K562 (cell line): Measurements from ENCODE around the gene HOXB5. TPM values are rescaled to one million over a fixed set of nuclear protein-coding genes. Genes with fewer than 3 reads are reported as not detected.

Experiments
- ATAC-seq: fragments of 200-7000 bp; cut with Tn5 transposase; 3 replicates; pipeline ENCODE4 v1.9.1; 2020; ENCODE audit warnings: moderate library complexity
- BruUV-seq: library from RNA; stranded (reverse); fragments of 400-500 nt; replicated peaks from 2 replicates; lab custom pipeline; 2021; lab: Mats Ljungman, UMichigan
- CTCF ChIA-PET: fragments of 300-600 bp; formaldehyde crosslinking; extraction: SDS; loops from one replicate; lab custom pipeline; 2021; ENCODE audit warnings: low intra/inter-chr PET ratio; lab: Yijun Ruan, JAX
- POLR2A ChIA-PET: fragments of 300-600, 350-650 bp; sonication (Branson Sonifier 250); formaldehyde crosslinking; extraction: SDS; loops from one replicate; lab custom pipeline; 2021; ENCODE audit warnings: antibody characterized with exemption, inconsistent platforms; lab: Yijun Ruan, JAX
- DNase-seq, 4 experiments: peaks; one replicate each; pipeline versions ENCODE4 v3.0.0 to v3.0.0-alpha.2; 2011 to 2018; ENCODE audit warnings: low spot score in 3 of 4, mixed read lengths in 3 of 4; ENCODE audit errors: extremely low read depth in 1 of 4
- FAIRE-seq: peaks from 2 replicates; lab custom pipeline; 2011; peaks lifted over from hg19 to GRCh38; lab: Jason Lieb, UNC
- H2AFZ ChIP-seq: 2 replicates; pipeline ENCODE4 v1.6.0; 2011; ENCODE audit warnings: low read depth, low read length, control low read depth, inconsistent platforms
- H3K27ac ChIP-seq: fragments of 200-600 bp; 3 replicates; pipeline ENCODE4 v1.8.0; 2011; ENCODE audit warnings: low read depth, mild to moderate bottlenecking, control low read depth, inconsistent platforms, low read length, moderate library complexity, mixed read lengths; ENCODE audit errors: extremely low read depth
- H3K27me3 ChIP-seq, 2 experiments: fragments of 300-600 bp in 1 of 2; 2 replicates in 1 of 2; 3 replicates in 1 of 2; pipeline versions ENCODE4 v1.6.0 to v1.8.0; 2011; ENCODE audit warnings: inconsistent platforms in 2 of 2, low read length in 2 of 2, mild to moderate bottlenecking in 1 of 2, mixed read lengths in 1 of 2, moderate library complexity in 1 of 2; ENCODE audit not compliant: control insufficient read depth in 2 of 2, insufficient read depth in 2 of 2
- H3K36me3 ChIP-seq: fragments of 300-600 bp; 3 replicates; pipeline ENCODE4 v1.8.0; 2011; ENCODE audit warnings: mild to moderate bottlenecking, low read length, inconsistent platforms; ENCODE audit not compliant: control insufficient read depth, insufficient read depth
- H3K4me1 ChIP-seq, 2 experiments: fragments of 200-600 bp in 1 of 2; replicated peaks in 1 of 2; 2 replicates in 1 of 2; 3 replicates in 1 of 2; pipeline versions ENCODE4 v1.5.1 to v1.8.0; 2011; ENCODE audit warnings: inconsistent platforms in 2 of 2, low read length in 2 of 2, mild to moderate bottlenecking in 1 of 2, mixed read lengths in 1 of 2, moderate library complexity in 1 of 2; ENCODE audit not compliant: control insufficient read depth in 2 of 2, insufficient read depth in 2 of 2
- H3K4me2 ChIP-seq: 2 replicates; pipeline ENCODE4 v1.6.1; 2011; ENCODE audit warnings: low read length, control low read depth, inconsistent platforms, mixed read lengths; ENCODE audit not compliant: insufficient read depth
- H3K4me3 ChIP-seq: fragments of 200-600 bp; sonication (generic), shearing (Covaris generic); 2 replicates; pipeline ENCODE4 v1.5.1; 2016; ENCODE audit warnings: control low read depth, inconsistent platforms
- H3K79me2 ChIP-seq: fragments of 200-600 bp; 3 replicates; pipeline ENCODE4 v1.8.0; 2011; ENCODE audit warnings: low read length, inconsistent platforms; ENCODE audit not compliant: control insufficient read depth, insufficient read depth
- H3K9ac ChIP-seq, 2 experiments: 2 replicates each; pipeline versions ENCODE4 v1.6.0 to v1.6.1; 2011; ENCODE audit warnings: low read depth in 2 of 2, low read length in 2 of 2, control low read depth in 1 of 2, inconsistent platforms in 1 of 2, mild to moderate bottlenecking in 1 of 2, mixed read lengths in 1 of 2; ENCODE audit not compliant: insufficient read depth in 1 of 2
- H3K9me1 ChIP-seq: one replicate; pipeline ENCODE4 v1.6.0; 2011; ENCODE audit warnings: inconsistent platforms, mild to moderate bottlenecking, low read length, moderate library complexity; ENCODE audit not compliant: control insufficient read depth, insufficient read depth
- H3K9me3 ChIP-seq: replicated peaks from 2 replicates; pipeline ENCODE4 v1.5.1; 2011; ENCODE audit warnings: low read depth, low read length, inconsistent platforms; ENCODE audit not compliant: control insufficient read depth, insufficient read depth
- H4K20me1 ChIP-seq: replicated peaks from 2 replicates; pipeline ENCODE4 v1.6.1; 2011; ENCODE audit warnings: low read length, inconsistent platforms, mixed read lengths; ENCODE audit not compliant: control insufficient read depth, insufficient read depth
- CAMTA2 ChIP-seq: fragments of 250-450 bp; sonication (Bioruptor Pico); conservative IDR thresholded peaks from 2 replicates; pipeline ENCODE4 v1.5.1; 2022
- HOXB6 ChIP-seq: fragments of 250-450 bp; sonication (Bioruptor Pico); IDR thresholded peaks from 2 replicates; pipeline ENCODE4 v1.5.1; 2022; ENCODE audit warnings: mild to moderate bottlenecking, borderline replicate concordance
- NEUROD1 ChIP-seq: fragments of 150-350 bp; IDR thresholded peaks from 2 replicates; pipeline ENCODE4 v1.6.1; 2014; ENCODE audit warnings: borderline replicate concordance, low read length, low read depth; ENCODE audit not compliant: partially characterized antibody
- PHB ChIP-seq: fragments of 250-450 bp; sonication (Bioruptor Pico); IDR thresholded peaks from 2 replicates; pipeline ENCODE4 v1.5.0; 2021
- ZBTB7A ChIP-seq: IDR thresholded peaks from 2 replicates; pipeline ENCODE4 v1.6.1; 2011; ENCODE audit warnings: low read depth, mild to moderate bottlenecking, low read length, moderate library complexity, borderline replicate concordance; ENCODE audit not compliant: control insufficient read depth
- WGBS: fragments of 100-300 bp; shearing (Covaris generic); methylation state at CpG from one replicate; pipeline ENCODE4 v1.1.6; 2016; ENCODE audit warnings: low coverage, mixed read lengths; ENCODE audit not compliant: insufficient coverage; ENCODE audit errors: missing lambda C conversion rate; 5-methylcytosine and 5-hydroxymethylcytosine counted together
- in situ Hi-C: fragments of 300-500 bp; cut with MboI; formaldehyde crosslinking; loops from 4 replicates; pipeline ENCODE4 v1.15.0; 2018; ENCODE audit warnings: inconsistent platforms, mixed read lengths
- intact Hi-C: fragments of 100-400 bp; cut with micrococcal nuclease; formaldehyde crosslinking; loops from 2 replicates; pipeline ENCODE4 v1.14.2; 2022
- polyA plus RNA-seq, 8 experiments: library from polyadenylated mRNA; depleted of rRNA in 4 of 8; stranded (reverse) in 5 of 8; unstranded in 3 of 8; fragments of >200 nt; fragmentation: Nextera tagmentation in 2 of 8; fragmentation: Illumina TruSeq in 1 of 8; extraction: Ambion mirVana in 2 of 8; extraction: Trizol in 1 of 8; gene quantifications; 2 replicates each; pipeline versions ENCODE4 v1.2.1 to v1.2.3, GENCODE V29; 2011 to 2014; ENCODE audit warnings: inconsistent platforms in 1 of 8, missing spikeins in 1 of 8
- total RNA-seq, 7 experiments: library from RNA; depleted of rRNA in 6 of 7; stranded (reverse); fragments of >200 nt in 6 of 7; fragmentation: Illumina TruSeq in 2 of 7; extraction: Trizol in 2 of 7; gene quantifications; 2 replicates each; pipeline versions ENCODE4 v1.2.1 to v1.2.3, GENCODE V29; 2011 to 2021; ENCODE audit warnings: low replicate concordance in 1 of 7

The HOXB5 gene
- total and polyA plus RNA-seq, 9 of the 15 experiments (the other 6 are each of a cell fraction or from before 2014, with no cell fraction given): 0.24 to 2.7 (median 0.65) TPM

GRCh38 chr17:48601539-48602425, 8.2 kb upstream of the HOXB5 start:
- POLR2A ChIA-PET: interaction anchor here (0.7 to 1.2 kb wide), 5 partner anchors 8 to 53 kb away, joined by 3 to 4 read pairs (median 4); partner anchors contain the start of genes HOXB3 and HOXB5
- Histone ChIP-seq H3K4me3 (no peak overlapping the region), H3K27me3 (no peaks in the 10 kb centered on the region)

GRCh38 chr17:48601207-48601538, 7.6 kb upstream of the HOXB5 start:
- Histone ChIP-seq H3K9me1 (no peaks in the 10 kb centered on the region), H2AFZ (no peak overlapping the region), H3K9me3 (no peaks in the 10 kb centered on the region), H3K4me1 (peaks cover 33 to 58% of the 10 kb centered on the region in 2 experiments; a peak in 4 of 5 replicates), H3K9ac (no peak overlapping the region), H3K4me3 (no peak overlapping the region), H4K20me1 (no peaks in the 10 kb centered on the region; the same call in 1 of the 2 replicates), H3K27me3 (no peaks in the 10 kb centered on the region), H3K4me2 (no peak overlapping the region), H3K79me2 (peaks cover 62% of the 10 kb centered on the region), H3K27ac (no peak overlapping the region), H3K36me3 (no peaks in the 10 kb centered on the region)
- intact Hi-C loops: no loop called here
- TF ChIP-seq NEUROD1 (no peak), HOXB6 (no peak), PHB (CRISPR knock-in tag) (no peak)
- ATAC-seq: no peak
- ChIA-PET CTCF (no interaction called here), POLR2A (interaction anchor here (0.7 to 1.2 kb wide), 5 partner anchors 8 to 54 kb away, joined by 3 to 4 read pairs (median 4); partner anchors contain the start of genes HOXB3 and HOXB5)
- FAIRE-seq: no peak
- BruUV-seq: no TSS peak
- in situ Hi-C loops: no loop called here
- WGBS: 82% methylated on average over 4 of the region's 4 CpGs
- no peak for DNase-seq

More at GRCh38 chr17:48601539-48602425, 8.2 kb upstream of the HOXB5 start:
- Histone ChIP-seq H3K27ac (no peak overlapping the region), H3K9me3 (no peaks in the 10 kb centered on the region), H2AFZ (no peak overlapping the region), H3K79me2 (peaks cover 62% of the 10 kb centered on the region), H3K36me3 (peaks cover 4% of the 10 kb centered on the region; the same call in 1 of the 3 replicates), H3K9ac (peak overlapping the region in 1 of 2 experiments; percentile 88; a peak in 2 of 4 replicates), H3K4me1 (peaks cover 33 to 56% of the 10 kb centered on the region in 2 experiments; a peak in 4 of 5 replicates), H4K20me1 (no peaks in the 10 kb centered on the region; the same call in 1 of the 2 replicates), H3K9me1 (no peaks in the 10 kb centered on the region), H3K4me2 (peak overlapping the region; percentile 87)
- no peak for ATAC-seq
- intact Hi-C loops: no loop called here
- WGBS: 65% methylated on average over 28 of the region's 35 CpGs
- BruUV-seq: no TSS peak
- FAIRE-seq: no peak
- in situ Hi-C loops: no loop called here
- no peak for TF ChIP-seq CAMTA2
- TF ChIP-seq ZBTB7A: 0 out of 2 replicates have a peak, but pooled peaks have one; percentile 2
- CTCF ChIA-PET: no interaction called here
- DNase-seq: no peak
